Activated T-cell treated with anti-CD3 and anti-CD28 coated beads, Interleukin-2, amount 50 U/mL, for 1 hour (primary cell): Measurements from ENCODE around the gene SHISA6.

Experiments
- DNase-seq: peaks from one replicate; pipeline ENCODE4 v3.0.0-alpha.2; 2020

The SHISA6 gene

DNA sequence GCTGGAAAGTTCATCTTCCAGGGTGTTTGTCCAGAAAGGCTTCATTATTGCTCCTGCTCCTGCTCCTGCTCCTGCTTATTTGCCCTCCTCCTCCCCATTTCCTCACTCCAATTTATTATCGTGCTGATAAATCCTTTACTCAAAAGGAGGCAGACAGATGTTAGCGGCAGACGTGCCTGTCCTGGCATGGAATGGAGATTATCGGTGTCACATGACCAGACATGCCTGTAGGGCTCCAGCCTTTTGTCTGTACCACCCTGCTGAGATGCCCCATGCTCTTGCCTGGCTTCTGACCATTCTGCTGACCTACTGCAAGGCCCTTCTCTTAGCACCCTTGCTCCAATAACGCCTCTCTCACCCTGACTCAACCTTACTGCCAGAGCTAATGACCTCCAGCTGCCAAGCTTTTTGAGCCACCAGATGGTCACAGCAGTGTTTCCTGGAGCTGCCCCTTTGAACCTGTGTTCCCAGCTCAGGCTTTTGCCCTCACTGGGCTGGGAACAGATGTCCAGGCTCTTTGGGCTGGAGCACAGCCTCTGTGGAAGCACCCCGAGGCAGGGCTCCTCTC is 370.1 kb downstream of the SHISA6 start:
- DNase-seq: no peak

DNA sequence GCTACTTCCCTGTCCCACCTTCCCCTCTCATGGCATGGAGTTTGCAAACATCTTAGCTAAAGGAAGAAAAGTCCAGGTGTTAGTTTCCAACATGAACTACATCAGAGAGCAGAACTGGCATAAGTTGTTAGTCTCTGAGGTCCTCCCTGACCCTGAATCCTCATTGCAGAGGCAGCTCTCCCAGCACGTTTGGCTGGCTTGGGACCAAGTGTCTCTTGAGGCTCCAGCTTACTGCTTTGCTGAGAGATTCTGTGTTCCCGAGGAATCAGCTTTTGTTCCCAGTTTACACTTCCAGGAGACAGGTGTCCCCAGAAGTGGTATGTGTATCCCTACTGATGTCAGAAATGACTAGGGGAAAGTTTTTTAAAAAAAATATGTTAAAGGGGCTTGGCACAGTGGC is 371.9 kb downstream of the SHISA6 start:
- DNase-seq: no peak
